ENCODE measurements around the gene IL16.

GRCh38 chr15:81289910-81290309 is 93.2 kb downstream of the IL16 start:
- TF ChIP-seq CTCF (optimal IDR thresholded peaks at IDR 0.05 in 1 of 3, IDR thresholded peaks at IDR 0.05 in 1 of 3, conservative IDR thresholded peaks at IDR 0.05 in 1 of 3; ENCODE audit: extremely low read depth in 1 of 3, insufficient read depth in 2 of 3, low read length in 3 of 3), result no peak
- no peak for TF ChIP-seq EZH2 (IDR thresholded peaks at IDR 0.05; ENCODE audit: low read length)

All from keratinocyte (primary cell).